Muscle layer of duodenum (tissue), 2 donors: Measurements from ENCODE around the gene KRTAP4-12.

ENCODE experiments used
- H3K27ac ChIP-seq: one replicate; pipeline ENCODE4 v1.7.0; 2013; ENCODE audit warnings: mild to moderate bottlenecking, low read length
- H3K27me3 ChIP-seq: one replicate; pipeline ENCODE4 v1.7.0; 2013; ENCODE audit warnings: low read depth, mild to moderate bottlenecking, control low read depth, low read length
- H3K36me3 ChIP-seq, 2 donors: one replicate each; pipeline ENCODE4 v1.7.0; 2013; ENCODE audit warnings: low read length in 2 of 2, control low read depth in 1 of 2, mild to moderate bottlenecking in 1 of 2; ENCODE audit not compliant: insufficient read depth in 2 of 2, control insufficient read depth in 1 of 2
- H3K4me1 ChIP-seq, 2 donors: one replicate each; pipeline ENCODE4 v1.7.0; 2013; ENCODE audit warnings: low read length in 2 of 2, mild to moderate bottlenecking in 2 of 2, control low read depth in 1 of 2, moderate library complexity in 1 of 2; ENCODE audit not compliant: insufficient read depth in 2 of 2, control insufficient read depth in 1 of 2
- H3K4me3 ChIP-seq, 2 donors: one replicate each; pipeline ENCODE4 v1.7.0; 2013; ENCODE audit warnings: low read length in 2 of 2, low read depth in 1 of 2, mild to moderate bottlenecking in 1 of 2
- H3K9me3 ChIP-seq, 2 donors: one replicate each; pipeline ENCODE4 v1.7.0; 2013; ENCODE audit warnings: low read length in 2 of 2, control low read depth in 1 of 2, mild to moderate bottlenecking in 1 of 2; ENCODE audit not compliant: control insufficient read depth in 1 of 2
- donor health status: healthy.

The KRTAP4-12 gene

GRCh38 chr17:41082626-41083025, 41.4 kb downstream of the KRTAP4-12 start:
- H3K4me1 ChIP-seq: no peaks in the 10 kb centered on the region
- no peaks in the 10 kb centered on the region for H3K36me3 ChIP-seq
- H3K27me3 ChIP-seq: no peaks in the 10 kb centered on the region
- no peak overlapping the region for H3K27ac ChIP-seq
- H3K4me3 ChIP-seq: no peak overlapping the region
- no peaks in the 10 kb centered on the region for H3K9me3 ChIP-seq

- no peaks in the 10 kb centered on the region for H3K27me3 ChIP-seq
- H3K4me1 ChIP-seq: no peaks in the 10 kb centered on the region
- H3K9me3 ChIP-seq: no peaks in the 10 kb centered on the region
- no peak overlapping the region for H3K27ac ChIP-seq
- H3K36me3 ChIP-seq: no peaks in the 10 kb centered on the region
- H3K4me3 ChIP-seq: no peak overlapping the region
These were observed 47.2 kb downstream of the KRTAP4-12 start for GRCh38 chr17:41076788-41077187.

DNA sequence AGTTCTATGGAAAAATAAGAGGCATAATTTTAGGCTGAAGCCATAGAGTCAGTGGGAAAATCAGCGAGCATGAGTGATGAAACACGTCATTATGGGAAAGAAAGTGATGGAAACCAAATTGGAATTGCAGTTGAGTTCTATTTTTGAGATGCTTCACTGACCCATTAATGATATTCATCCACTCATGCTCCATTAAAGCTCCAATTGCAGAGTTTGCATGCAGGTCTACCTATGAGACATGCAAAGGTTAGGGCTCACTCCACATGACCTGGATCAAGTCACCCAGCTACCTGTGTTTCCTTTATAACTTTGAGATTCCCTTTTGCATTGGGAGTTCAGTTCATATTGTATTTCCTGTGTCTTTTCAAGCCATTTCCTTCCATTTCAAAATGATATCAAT, 50.3 kb downstream of the KRTAP4-12 start:
- H3K4me1 ChIP-seq: no peaks in the 10 kb centered on the region

More for the DNA sequence above, 50.3 kb downstream of the KRTAP4-12 start:
- Histone ChIP-seq H3K36me3 (no peaks in the 10 kb centered on the region), H3K27ac (no peak overlapping the region), H3K4me3 (no peak overlapping the region), H3K27me3 (no peaks in the 10 kb centered on the region), H3K9me3 (no peaks in the 10 kb centered on the region)
